Activated T-helper 1 cell treated with Interleukin-2 at 50 U/mL for 16 hours (primary cell): ENCODE results near the gene TGDS.
A peak's percentile ranks its signal among the peaks of the same experiment; 100 is the strongest.

ENCODE experiments used
- DNase-seq: peaks from one replicate; pipeline ENCODE4 v3.0.0-alpha.2; 2020; ENCODE audit warnings: low read depth

Gene TGDS

DNA sequence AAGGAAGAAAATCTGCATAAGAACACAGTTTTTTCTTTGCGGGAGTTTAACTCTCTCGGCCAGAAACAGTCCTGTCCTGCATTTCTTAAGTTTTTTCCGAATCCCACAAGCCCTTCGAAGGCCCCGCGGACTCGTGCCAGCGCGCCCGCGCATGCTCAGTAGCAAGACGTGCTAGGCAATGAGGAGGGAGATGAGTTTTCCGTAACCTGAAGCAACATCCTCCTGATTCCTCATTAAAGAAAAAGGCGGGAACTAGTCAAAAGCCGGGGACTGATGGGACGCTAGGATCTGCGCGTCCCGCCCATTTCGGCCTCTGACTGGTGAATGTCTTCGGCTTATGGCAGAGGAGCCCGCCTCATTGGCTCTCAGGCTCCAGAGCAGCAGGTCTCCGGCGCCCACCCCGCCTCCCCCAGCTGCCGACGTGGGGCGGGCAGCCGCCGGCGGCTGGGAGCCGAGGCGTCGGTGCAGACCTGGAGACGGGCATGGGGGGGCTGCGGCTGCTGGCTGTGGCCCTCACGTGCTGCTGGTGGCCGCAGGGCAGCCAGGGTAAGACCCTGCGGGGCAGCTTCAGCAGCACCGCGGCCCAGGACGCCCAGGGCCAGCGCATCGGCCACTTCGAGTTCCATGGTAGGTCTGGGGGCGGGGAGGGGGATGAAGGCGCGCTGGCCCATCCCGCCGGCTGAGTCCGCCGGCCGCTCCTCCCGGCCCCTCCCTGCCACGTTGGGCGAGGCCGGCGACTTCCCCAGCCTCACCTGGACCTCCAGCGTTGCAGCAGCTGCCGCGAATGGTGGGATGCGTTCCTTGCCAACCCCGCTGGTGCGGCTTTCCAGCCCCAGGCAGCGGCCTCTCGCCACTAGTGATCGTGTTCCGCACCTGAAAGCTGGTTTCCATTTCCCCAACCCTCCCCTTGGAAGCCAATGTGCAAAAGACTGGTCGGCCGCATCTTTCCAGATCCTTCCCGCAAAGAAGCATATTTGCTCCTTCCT is 5.8 kb upstream of the TGDS start, which contains the start of gene GPR180:
TSS of gene GPR180 (plus strand) at position 412 of the 986 bp plus-strand sequence. CDS start at position 483, 71 bp downstream.
- DNase-seq, result peak; percentile 83

DNA sequence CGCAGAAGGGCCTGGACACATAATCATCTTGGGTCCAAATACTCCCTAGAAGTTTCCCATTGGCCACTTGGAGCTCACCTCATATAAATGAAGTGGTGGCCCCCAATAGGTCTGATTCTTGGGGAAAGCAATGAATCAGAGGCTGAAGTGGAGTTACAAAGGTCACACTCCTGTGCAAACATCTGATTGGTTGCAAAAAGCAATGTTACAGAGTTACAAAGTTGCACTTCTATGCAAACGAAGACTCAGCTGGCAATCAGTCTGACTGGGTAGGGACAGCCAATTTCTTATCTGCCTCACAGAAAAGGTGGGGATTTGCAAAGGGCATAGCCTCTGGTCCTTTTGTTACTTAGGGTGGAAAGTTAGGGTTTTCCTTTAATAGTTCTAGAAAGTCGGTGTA is 3.9 kb upstream of the TGDS start:
- no peak for DNase-seq

DNA sequence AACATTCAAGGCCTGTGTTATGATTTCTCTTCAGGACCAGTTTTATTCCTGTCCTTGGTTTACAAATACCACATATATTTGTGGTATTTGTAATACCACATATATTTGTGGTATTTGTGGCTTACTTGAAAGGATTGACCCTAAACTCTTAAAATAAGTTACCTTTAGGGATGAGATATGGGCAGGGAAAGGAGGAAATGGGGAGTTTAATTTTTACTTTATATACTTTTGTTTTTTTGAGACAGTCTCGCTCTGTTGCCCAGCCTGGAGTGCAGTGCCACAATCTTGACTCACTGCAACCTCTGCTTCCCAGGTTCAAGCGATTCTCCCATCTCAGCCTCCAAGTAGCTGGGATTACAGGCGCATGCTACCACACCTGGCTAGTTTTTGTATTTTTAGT is 2.3 kb upstream of the TGDS start:
- DNase-seq, result no peak

DNA sequence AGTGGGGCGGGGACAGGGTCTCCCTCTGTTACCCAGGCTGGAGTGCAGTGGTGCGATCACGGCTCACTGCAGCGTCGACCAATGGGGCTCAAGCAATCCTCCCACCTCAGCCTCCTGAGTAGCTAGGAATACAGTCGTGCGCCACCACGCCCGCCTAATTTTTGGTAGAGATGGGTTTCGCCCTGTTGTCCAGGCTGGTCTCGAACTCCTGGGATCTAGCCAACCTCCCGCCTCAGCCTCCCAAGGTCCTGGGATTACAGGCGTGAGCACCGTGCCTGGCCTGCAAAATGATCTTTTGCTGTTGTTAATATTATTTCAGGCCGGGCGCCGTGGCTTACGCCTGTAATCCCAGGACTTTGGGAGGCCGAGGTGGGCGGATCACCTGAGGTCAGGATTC is 621 bp upstream of the TGDS start:
- DNase-seq, result no peak

GRCh38 chr13:94595001-94595949 is 677 bp downstream of the TGDS start:
- DNase-seq, result no peak

DNA sequence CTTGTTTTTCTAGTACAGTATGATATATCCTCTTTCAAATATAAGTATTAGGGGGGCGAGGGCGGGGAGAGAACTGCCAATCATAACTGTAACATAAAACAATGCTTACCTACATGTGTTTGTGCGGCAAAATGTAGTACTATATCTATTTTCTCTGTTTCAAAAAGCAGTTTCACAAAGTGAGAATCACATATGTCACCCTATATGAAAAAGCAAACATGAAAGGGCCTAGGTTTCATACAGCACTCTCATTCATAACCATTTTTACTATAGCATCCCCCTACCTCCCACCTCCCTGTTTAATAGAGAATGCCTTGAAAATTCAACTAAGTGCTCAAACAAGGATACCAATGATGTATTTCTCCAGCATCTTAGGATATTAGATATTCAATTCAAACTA is 5.2 kb downstream of the TGDS start:
- no peak for DNase-seq

DNA sequence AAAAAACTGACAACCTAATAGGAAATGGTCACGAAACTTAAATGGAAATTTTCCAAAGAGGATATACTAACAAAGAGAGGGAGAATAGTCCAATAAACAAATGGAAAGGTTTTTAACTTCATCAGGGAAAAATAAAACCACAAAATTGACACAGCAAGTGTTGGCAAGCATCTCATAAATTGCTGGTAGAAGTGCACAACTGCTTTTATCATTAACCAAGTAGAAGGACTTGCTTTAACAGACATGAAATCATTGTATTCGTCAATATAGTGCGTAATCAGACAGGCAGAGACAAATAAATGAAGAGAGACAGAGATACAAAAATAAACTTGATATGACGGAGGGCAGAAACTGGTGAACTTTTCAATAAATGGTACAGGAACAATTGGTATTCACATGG is 7.4 kb downstream of the TGDS start:
- DNase-seq, result no peak

DNA sequence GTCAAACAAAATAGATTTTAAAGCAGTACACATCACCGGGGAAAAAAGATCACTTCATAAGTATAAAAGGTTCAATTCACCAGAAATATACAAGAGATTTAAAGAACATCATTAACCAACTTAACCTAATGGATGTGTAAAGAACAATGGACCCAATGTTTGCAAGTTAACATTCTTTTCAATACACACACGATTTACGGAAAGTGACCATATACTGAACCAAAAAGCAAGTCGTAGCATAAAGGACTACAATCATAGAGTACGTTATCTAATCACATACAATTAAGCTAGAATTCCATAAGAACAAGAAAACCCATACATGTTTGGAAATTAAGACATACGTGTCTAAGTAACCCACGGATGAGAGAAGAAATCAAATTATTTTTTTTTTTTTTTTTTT is 9.6 kb downstream of the TGDS start:
- DNase-seq, result no peak

DNA sequence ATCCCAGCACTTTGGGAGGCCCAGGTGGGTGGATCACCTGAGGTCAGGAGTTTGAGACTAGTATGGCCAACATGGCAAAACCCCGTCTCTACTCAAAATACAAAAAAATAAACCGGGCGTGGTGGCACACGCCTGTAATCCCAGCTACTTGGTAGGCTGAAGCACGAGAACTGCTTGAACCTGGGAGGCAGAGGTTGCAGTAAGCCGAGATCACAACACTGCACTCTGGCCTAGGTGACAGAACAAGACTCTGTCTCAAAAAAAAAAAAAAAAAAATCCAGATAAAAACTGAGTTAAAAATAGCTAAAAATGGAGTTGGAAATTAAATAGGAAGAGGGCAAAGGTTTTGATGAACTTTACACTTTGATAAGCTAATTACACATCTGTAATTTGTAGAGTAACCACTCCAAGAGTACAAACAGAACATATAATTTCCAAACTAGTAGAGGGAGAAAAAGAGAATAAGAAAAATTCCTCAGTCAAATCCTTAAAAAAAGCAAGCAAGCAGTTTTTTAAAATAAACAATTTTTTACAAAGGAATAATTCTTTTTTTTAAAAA is 10.3 kb downstream of the TGDS start:
- DNase-seq, result no peak

GRCh38 chr13:94583926-94584325 is 12.0 kb downstream of the TGDS start:
- no peak for DNase-seq

DNA sequence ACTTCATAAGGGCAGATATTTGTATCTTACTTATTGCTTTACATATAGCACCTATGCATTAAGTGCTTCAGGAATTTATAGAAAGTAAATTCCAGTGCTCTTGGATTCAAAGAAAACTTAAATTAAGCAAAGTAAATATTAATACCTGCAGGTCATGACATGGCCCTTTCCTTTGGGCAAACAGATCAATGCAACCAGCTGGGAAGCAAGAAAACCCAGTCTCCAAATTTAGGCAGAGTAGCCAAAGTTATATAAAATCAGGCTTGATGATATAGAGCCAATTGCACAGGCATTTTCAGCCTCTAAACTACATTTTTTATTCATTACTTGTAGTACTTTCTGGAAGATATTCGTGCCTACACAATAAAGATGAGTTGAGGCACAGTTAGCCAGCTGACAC is 16.9 kb downstream of the TGDS start:
- no peak for DNase-seq

DNA sequence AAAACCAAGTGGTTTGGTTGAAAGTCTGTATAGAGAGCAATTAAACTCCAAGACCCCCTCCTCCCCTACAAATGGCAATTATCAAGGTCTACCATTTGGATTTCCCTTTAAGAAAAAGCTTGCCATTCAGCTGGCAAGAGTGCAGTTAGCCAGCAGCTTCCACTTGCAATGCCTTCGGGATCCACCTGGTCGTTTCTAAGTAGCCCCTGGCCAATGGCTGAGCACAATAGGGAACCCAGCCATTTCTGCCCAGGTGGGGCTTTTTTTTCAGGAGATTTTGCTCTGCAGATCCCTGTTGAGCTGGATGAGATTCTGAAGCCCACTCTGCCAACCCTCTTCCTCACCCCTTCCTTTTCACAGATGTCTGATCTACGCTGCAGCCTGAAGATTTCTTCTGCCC is 26.3 kb downstream of the TGDS start:
- no peak for DNase-seq

DNA sequence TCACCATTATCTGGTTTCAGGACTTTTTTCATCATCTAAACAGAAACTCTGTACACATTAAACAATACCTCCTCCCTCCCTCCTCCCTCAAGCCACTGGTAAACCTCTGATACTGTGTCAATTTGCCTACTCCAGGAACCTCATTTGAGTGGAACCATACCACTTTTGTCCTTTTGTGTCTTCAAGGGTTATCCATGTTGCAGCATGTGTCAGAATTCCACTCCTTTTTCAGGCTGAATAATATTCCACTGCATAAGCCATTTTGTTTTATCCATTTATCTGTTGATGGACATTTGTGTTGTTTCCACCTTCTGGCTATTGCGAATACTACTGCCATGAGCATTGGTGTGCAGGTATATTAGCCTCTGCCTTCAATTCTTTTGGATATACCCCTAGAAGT is 27.5 kb downstream of the TGDS start:
- DNase-seq, result no peak

- no peak for DNase-seq
Observed at GRCh38 chr13:94567581-94567980, 28.4 kb downstream of the TGDS start.

GRCh38 chr13:94561126-94561525 is 34.8 kb downstream of the TGDS start:
- DNase-seq, result no peak

DNA sequence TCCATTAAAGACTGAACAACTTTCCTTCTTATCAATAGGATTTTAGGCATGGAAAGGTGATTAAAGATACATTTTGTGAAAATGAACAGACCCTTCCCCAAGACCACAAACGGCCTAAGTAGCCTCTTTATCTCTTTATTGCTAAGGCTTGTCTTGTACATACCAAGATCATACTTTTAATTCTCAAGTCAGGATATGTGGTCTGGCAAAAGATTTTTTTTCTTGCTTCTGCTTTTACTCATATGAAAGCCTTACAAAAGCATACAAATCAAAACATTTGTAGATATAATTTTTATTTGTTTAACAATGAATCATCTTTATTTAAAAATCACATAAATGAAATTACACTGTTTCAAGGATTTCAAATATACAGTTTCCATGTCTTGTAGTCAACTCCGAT is 35.8 kb downstream of the TGDS start:
- DNase-seq, result no peak

- DNase-seq, result no peak
Observed at GRCh38 chr13:94559222-94559795, 36.6 kb downstream of the TGDS start.

DNA sequence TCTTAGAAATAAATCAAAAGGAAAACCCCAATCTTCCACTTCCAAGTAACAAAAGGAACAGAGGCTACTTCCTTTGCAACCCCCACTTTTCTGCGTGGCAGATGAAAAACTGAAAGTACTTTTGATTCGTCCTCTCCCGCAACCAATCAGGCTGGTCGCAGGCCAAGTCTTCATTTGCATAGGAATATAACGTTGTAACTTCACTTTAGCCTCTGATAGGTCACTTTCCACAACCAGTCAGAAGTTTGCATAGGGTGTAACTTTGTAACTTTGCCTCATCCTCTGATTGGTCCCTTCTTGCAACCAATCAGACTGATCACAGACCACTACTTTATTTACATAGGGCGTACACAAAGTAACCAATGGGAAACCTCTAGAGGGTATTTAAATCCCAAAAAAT is 37.2 kb downstream of the TGDS start:
- DNase-seq, result no peak

GRCh38 chr13:94557684-94558235 is 38.2 kb downstream of the TGDS start:
- no peak for DNase-seq

GRCh38 chr13:94556621-94557020 is 39.3 kb downstream of the TGDS start:
- DNase-seq, result no peak

DNA sequence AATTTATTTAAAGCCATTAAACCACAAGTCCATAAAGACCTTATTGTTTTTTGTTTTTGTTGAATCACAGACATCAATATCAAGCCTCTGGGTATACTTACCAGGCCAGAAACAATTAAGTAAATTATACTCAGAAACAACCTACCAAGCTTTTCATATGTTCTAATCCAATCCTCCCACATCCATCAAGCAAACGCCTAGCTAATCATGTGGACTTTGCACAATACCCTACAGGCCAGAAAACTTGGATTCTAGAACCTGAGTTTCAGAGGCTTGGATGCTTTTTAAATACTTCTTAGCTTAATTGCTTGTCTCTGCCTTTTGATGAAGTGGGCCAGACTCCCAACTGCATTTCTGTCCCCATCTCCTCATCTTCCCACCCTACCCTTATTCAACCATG is 39.9 kb downstream of the TGDS start:
- no peak for DNase-seq

DNA sequence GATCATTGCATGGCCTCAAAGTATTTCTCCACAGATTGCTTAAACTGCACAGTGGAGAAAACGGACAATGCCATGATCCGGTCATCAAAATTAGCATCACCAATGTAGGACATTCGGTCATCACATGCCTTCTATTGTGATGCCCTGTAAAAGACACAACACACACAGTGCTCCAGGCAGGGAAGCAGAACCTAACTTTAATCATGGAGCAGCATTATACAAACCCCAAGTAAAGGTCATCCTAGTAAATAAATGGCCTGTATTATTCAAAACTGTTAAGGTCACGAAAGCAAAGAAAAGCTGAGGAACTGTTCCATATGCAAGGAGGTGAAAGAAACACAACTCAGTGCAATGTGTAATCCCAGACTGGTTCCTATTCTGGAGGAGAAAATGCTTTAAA is 42.2 kb downstream of the TGDS start:
- no peak for DNase-seq
